Smooth muscle cell (in vitro differentiated cells): ENCODE measurements around the gene TTLL8. TPM values are rescaled to one million over a fixed set of nuclear protein-coding genes. Genes with fewer than 3 reads are reported as not detected.

Experiments used
- DNase-seq: peaks from one replicate; lab custom pipeline; 2025; ENCODE audit not compliant: unreplicated experiment; lab: John Stamatoyannopoulos, UW
- H2AFZ ChIP-seq: fragments of 200-600 bp; sonication (generic); 2 replicates; pipeline ENCODE4 v1.6.0; 2016; ENCODE audit warnings: antibody characterized with exemption, low read depth, mild to moderate bottlenecking
- H3F3A ChIP-seq: fragments of 200-600 bp; sonication (generic); 2 replicates; pipeline ENCODE4 v1.6.0; 2017; ENCODE audit warnings: antibody characterized with exemption, low read depth
- H3K27ac ChIP-seq: fragments of 200-600 bp; sonication (generic); 2 replicates; pipeline ENCODE4 v1.5.1; 2016; ENCODE audit warnings: low read depth, mild to moderate bottlenecking
- H3K27me3 ChIP-seq: fragments of 200-600 bp; sonication (generic); 2 replicates; pipeline ENCODE4 v1.6.1; 2016; ENCODE audit warnings: low read depth, mild to moderate bottlenecking
- H3K36me3 ChIP-seq: fragments of 200-600 bp; sonication (generic); 2 replicates; pipeline ENCODE4 v1.5.1; 2016; ENCODE audit warnings: low read depth
- H3K4me1 ChIP-seq: fragments of 200-600 bp; sonication (generic); 2 replicates; pipeline ENCODE4 v1.5.1; 2016; ENCODE audit warnings: low read depth
- H3K4me2 ChIP-seq: fragments of 200-600 bp; sonication (generic); 2 replicates; pipeline ENCODE4 v1.6.0; 2016; ENCODE audit warnings: mild to moderate bottlenecking
- H3K4me3 ChIP-seq: fragments of 200-600 bp; sonication (generic); 2 replicates; pipeline ENCODE4 v1.5.1; 2016; ENCODE audit warnings: mild to moderate bottlenecking
- H3K79me2 ChIP-seq: fragments of 200-600 bp; sonication (generic); 2 replicates; pipeline ENCODE4 v1.6.0; 2016; ENCODE audit warnings: low read depth, mild to moderate bottlenecking
- H3K9ac ChIP-seq: fragments of 200-600 bp; sonication (generic); 2 replicates; pipeline ENCODE4 v1.6.0; 2016; ENCODE audit warnings: low read depth
- H3K9me3 ChIP-seq: fragments of 200-600 bp; sonication (generic); replicated peaks from 2 replicates; pipeline ENCODE4 v1.5.1; 2016; ENCODE audit warnings: low read depth
- H4K20me1 ChIP-seq: fragments of 200-600 bp; sonication (generic); 2 replicates; pipeline ENCODE4 v1.6.0; 2016; ENCODE audit warnings: low read depth
- CTCF ChIP-seq: fragments of 200-600 bp; sonication (generic); IDR thresholded peaks from 2 replicates; pipeline ENCODE4 v1.5.1; 2017; ENCODE audit warnings: borderline replicate concordance, mild to moderate bottlenecking, antibody characterized with exemption; ENCODE audit not compliant: insufficient read depth, poor library complexity, severe bottlenecking
- WGBS: methylation state at CpG from one replicate; pipeline ENCODE4 v1.1.7; 2016; ENCODE audit warnings: low lambda C conversion rate; 5-methylcytosine and 5-hydroxymethylcytosine counted together
- polyA plus RNA-seq: library from polyadenylated mRNA; unstranded; fragments of >200 nt; fragmentation: Nextera tagmentation; extraction: Ambion mirVana; gene quantifications from 2 replicates; pipeline ENCODE4 v1.2.1, GENCODE V29; 2016
- total RNA-seq: library from RNA; depleted of rRNA; stranded (reverse); fragments of >200 nt; gene quantifications from 2 replicates; pipeline ENCODE4 v1.2.3, GENCODE V29; 2014

TTLL8 gene
- total and polyA plus RNA-seq, 2 experiments from 2014 or later = 0.10 TPM; not detected in 1

GRCh38 chr22:49994361-49995040 lies 63.6 kb downstream of the TTLL8 start:
- no peaks in the 10 kb centered on the region for H3K4me1 ChIP-seq
- no peaks in the 10 kb centered on the region for H3F3A ChIP-seq
- 91% methylated on average over 21 of the region's 21 CpGs for WGBS
- H3K36me3 ChIP-seq = no peaks in the 10 kb centered on the region
- no peak for TF ChIP-seq CTCF
- DNase-seq = no peak
- no peak overlapping the region for H3K4me3 ChIP-seq
- no peaks in the 10 kb centered on the region for H3K79me2 ChIP-seq
- H3K4me2 ChIP-seq = no peak overlapping the region
- H3K9ac ChIP-seq = no peak overlapping the region
- H2AFZ ChIP-seq = no peak overlapping the region
- H4K20me1 ChIP-seq = no peaks in the 10 kb centered on the region
- no peaks in the 10 kb centered on the region for H3K9me3 ChIP-seq
- no peak overlapping the region for H3K27ac ChIP-seq
- H3K27me3 ChIP-seq = no peaks in the 10 kb centered on the region

- no peak overlapping the region for H2AFZ ChIP-seq
- no peaks in the 10 kb centered on the region for H3K9me3 ChIP-seq
- no peak overlapping the region for H3K4me3 ChIP-seq
- no peaks in the 10 kb centered on the region for H3K4me1 ChIP-seq
- H3F3A ChIP-seq = no peaks in the 10 kb centered on the region
- no peak overlapping the region for H3K4me2 ChIP-seq
- no peak for TF ChIP-seq CTCF
- H4K20me1 ChIP-seq = no peaks in the 10 kb centered on the region
- no peaks in the 10 kb centered on the region for H3K36me3 ChIP-seq
- no peaks in the 10 kb centered on the region for H3K79me2 ChIP-seq
- H3K27me3 ChIP-seq = no peaks in the 10 kb centered on the region
- H3K27ac ChIP-seq = no peak overlapping the region
- no peak overlapping the region for H3K9ac ChIP-seq
- 71% methylated on average over 10 of the region's 11 CpGs for whole genome bisulfite sequencing
- no peak for DNase-seq
Observed at GRCh38 chr22:49993649-49994360, 64.3 kb downstream of the TTLL8 start.

GRCh38 chr22:49992921-49993648 lies 65.0 kb downstream of the TTLL8 start:
- Histone ChIP-seq H3F3A (no peaks in the 10 kb centered on the region), H3K9ac (no peak overlapping the region), H3K4me2 (no peak overlapping the region), H3K27ac (no peak overlapping the region), H3K9me3 (no peaks in the 10 kb centered on the region), H4K20me1 (no peaks in the 10 kb centered on the region), H3K79me2 (no peaks in the 10 kb centered on the region), H2AFZ (no peak overlapping the region), H3K4me1 (no peaks in the 10 kb centered on the region), H3K27me3 (no peaks in the 10 kb centered on the region), H3K4me3 (no peak overlapping the region), H3K36me3 (no peaks in the 10 kb centered on the region)
- no peak for DNase-seq
- 51% methylated on average over 22 of the region's 23 CpGs for WGBS
- TF ChIP-seq CTCF = peak; percentile 55
